Breast epithelium (tissue), 3 donors: ENCODE results near the gene JPT2.

Experiments used
- CTCF ChIP-seq, 3 donors: fragments of 450-650 bp; IDR thresholded peaks; one replicate each; pipeline ENCODE4 v1.5.1; 2016 to 2017; ENCODE audit warnings: antibody characterized with exemption in 3 of 3, mild to moderate bottlenecking in 3 of 3, moderate library complexity in 3 of 3
- POLR2A ChIP-seq: fragments of 450-650 bp; IDR thresholded peaks from one replicate; pipeline ENCODE4 v1.6.1; 2016; ENCODE audit warnings: antibody characterized with exemption, mild to moderate bottlenecking, moderate library complexity
- POLR2AphosphoS5 ChIP-seq, 3 donors: sonication (generic); formaldehyde crosslinking; IDR thresholded peaks; one replicate each; pipeline ENCODE4 v1.6.1; 2017; ENCODE audit warnings: antibody characterized with exemption in 3 of 3

GRCh38 chr16:1715220-1715619, 37.1 kb downstream of the JPT2 start:
- TF ChIP-seq CTCF (IDR thresholded peaks at IDR 0.05) (no peak), POLR2A (no peak), POLR2AphosphoS5 (IDR thresholded peaks at IDR 0.05) (no peak)
